NOMO-1 treated with dmso at 0.1 percent for 144 hours (cell line): ENCODE data around the gene PLXNA4.

Experiments
- DNase-seq: peaks from one replicate; lab custom pipeline; 2025; ENCODE audit not compliant: unreplicated experiment; lab: John Stamatoyannopoulos, UW

Gene PLXNA4

GRCh38 chr7:132533916-132534315 lies 42.4 kb downstream of the PLXNA4 start:
- no peak for DNase-seq

- no peak for DNase-seq
Observed at GRCh38 chr7:132532281-132532680, 44.0 kb downstream of the PLXNA4 start.

- DNase-seq: no peak
Observed at GRCh38 chr7:132531562-132531961, 44.7 kb downstream of the PLXNA4 start.

DNA sequence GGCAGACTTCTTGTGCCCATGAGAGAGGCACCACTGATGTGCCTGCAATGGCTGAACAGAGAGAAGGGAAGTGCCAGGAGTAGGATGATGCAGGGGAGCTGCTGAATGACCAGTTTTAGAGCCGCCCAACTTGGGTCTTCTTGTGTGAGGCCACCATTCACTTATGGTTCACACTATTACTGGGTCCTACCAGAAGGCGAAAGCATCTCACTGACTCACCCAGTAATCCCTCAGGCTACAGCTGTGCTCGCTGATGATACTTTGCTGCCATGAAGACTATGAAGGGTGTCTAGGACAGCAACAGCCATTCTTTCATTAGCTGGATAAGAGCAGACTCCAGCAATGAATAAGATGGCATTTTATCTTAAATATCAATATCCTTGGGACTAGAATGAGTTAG lies 47.6 kb downstream of the PLXNA4 start:
- DNase-seq: no peak

GRCh38 chr7:132527467-132528410 lies 48.5 kb downstream of the PLXNA4 start:
- no peak for DNase-seq

GRCh38 chr7:132526111-132526740 lies 50.0 kb downstream of the PLXNA4 start:
- no peak for DNase-seq

- DNase-seq: no peak
Observed at GRCh38 chr7:132521423-132521822, 54.8 kb downstream of the PLXNA4 start.

GRCh38 chr7:132520591-132521280 lies 55.5 kb downstream of the PLXNA4 start:
- no peak for DNase-seq

DNA sequence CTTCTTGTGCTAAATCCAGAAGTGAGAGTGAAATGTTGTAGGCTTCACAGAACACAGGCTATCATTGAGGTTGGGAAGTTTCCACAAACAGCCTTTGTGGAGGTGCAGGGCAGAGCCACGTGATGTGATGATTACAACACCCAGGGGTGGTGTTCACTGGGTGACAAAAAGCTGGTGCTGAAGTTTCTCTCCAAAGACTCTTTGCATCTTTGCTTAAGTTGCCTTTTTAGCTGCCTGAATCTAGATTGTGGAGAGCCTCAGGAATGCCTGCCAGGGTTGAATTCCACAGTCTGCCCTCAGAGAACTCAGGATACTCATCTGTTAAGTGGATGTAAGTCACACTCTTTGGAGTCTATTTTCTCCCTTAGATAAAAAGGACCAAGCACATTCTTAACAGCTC lies 56.3 kb downstream of the PLXNA4 start:
- DNase-seq: no peak

- DNase-seq: no peak
Observed at GRCh38 chr7:132518839-132519173, 57.5 kb downstream of the PLXNA4 start.

- no peak for DNase-seq
Observed at GRCh38 chr7:132518102-132518838, 58.0 kb downstream of the PLXNA4 start.

DNA sequence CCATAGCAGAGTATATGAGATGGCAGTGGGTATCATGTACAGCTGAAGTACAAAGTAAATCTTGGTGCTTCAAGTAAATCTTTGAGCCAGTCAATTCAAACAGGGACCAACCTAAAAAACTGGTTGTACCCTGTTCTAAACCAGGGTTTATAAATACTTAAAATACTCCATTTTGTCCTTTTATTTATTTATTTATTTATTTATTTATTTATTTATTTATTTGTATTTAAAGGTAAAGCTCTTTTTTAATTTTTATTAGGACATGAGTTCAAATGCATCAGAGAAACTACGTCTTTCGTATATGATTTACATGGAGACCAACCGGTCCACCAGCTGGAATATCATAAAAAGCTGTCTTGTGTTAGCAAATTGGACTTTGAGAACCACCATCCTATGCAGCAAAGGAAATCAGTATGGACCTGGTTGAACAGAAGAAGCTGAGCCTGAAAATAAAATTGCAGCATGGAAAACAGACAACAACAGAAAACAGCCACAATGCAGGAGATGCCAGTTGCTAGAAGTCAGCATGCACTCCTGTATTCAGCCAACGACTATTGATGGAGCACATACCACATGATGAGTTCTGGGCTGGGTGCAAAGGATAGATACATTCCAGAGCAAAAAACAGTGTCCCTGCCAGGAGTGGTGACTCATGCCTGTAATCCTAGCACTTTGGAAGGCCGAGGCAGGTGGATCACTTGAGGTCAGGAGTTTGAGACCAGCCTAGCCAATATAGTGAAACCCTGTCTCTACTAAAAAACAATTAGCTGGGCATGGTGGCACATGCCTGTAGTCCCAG lies 60.0 kb downstream of the PLXNA4 start:
- no peak for DNase-seq

GRCh38 chr7:132515181-132515580 lies 61.1 kb downstream of the PLXNA4 start:
- no peak for DNase-seq

DNA sequence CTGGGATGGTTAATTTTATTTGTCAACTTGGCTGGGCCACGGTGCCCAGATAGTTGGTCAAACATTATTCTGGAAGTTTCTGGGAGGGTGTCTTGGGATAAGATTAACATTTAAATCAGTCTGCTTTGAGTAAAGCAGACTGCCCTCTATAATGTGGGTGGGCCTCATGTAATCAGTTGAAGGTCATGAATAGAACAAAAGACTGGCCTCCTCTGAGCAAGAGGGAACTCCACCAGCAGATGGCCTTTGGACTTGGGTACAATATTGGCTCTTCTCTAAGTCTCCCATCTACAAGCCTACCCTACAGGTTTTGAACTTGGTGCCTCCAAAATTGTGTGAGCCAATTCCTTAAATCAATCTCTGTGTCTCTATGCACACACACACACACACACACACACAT lies 61.8 kb downstream of the PLXNA4 start:
- no peak for DNase-seq

GRCh38 chr7:132511921-132512320 lies 64.3 kb downstream of the PLXNA4 start:
- DNase-seq: no peak

DNA sequence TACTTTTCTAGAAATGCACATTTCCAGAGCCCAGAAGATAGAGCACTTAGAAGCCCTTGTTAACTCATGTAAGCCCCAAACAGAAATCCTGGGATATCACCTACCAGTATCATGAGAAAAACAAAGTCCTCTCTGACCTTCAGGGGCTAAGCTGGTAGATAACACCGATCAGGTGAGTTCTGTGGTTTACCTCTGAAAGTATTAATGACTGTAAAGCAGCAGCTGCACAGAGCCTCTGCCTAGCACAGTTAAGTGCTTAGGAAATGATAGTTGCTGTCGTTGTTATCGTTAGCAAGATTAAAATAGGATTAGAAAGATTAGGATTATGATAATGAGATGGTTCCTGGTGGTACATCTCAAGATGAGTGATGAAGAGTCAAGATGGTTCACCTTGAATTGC lies 64.9 kb downstream of the PLXNA4 start:
- no peak for DNase-seq

- DNase-seq: no peak
Observed at GRCh38 chr7:132509643-132510042, 66.6 kb downstream of the PLXNA4 start.

DNA sequence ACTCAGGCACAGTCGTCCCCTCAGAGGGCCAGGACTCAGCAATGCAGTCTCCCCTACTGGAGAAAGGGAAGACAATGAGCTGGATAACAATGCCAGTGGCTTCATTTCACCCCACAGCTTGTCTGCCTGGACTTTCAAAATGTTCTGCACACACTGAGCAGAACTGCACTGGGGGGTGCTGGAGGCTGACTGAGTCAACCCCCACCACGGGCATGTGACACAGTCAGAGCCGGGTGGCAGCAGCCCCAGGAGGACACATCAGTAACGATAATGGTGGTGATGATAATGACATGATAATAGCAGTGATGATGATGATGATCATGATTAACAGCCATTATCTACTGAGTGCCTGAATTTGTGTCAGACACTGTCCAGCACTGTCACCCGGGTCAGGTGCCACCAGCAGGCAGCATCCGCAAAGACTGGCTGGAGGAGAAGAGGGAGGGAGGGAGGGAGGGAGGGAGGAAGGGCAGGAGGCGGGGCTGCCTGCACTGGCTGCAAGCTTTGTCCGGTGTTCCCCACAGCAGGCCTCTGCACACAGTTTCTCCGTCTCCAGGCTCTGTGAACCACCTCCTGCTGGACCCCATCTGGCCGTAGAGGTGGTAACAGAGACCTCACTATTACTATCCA lies 67.4 kb downstream of the PLXNA4 start:
- DNase-seq: no peak

DNA sequence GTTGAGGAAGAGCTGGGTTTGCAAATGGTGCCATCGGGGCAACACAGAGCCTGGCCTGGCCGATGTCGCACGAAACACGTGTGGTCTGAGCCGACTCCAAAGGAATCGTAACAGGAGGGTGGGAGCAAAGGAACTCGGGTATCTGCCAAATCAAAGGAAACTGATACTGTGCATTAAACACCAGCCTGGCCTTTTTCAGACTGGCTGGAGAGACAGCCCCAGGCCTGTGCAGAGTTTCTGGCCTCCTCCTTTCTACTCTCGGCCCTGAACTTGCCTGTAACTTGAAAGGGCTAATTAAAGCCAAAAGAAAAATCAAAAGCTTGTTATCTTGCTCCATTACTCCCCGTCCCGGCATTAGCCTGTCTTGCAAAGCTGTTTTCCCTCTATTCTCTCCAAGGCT lies 71.4 kb downstream of the PLXNA4 start:
- no peak for DNase-seq

DNA sequence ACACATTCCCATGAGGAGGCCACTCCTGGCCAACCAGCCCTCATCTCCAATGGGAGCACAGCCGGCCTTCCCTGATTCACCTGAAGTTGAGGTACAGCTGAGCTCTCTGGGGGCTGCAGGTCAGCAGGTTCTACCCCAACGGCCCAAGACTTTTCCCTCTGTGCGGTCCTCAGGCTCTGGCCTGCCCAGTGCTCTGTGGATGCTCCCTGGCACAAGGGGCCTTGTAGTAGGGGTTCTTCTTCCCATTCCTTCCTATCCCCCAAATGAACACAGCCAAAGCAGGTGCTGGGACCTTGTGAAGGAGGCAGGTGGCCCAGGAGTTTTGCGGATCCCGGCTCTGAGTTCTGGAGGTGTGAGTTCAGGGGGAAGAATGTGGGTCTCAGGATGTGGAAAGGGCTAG lies 72.2 kb downstream of the PLXNA4 start:
- DNase-seq: no peak
